GM18858 (cell line): ENCODE data around the gene ARFGEF3.

Experiments
- ATAC-seq: cut with Tn5 transposase; IDR thresholded peaks from one replicate; pipeline ENCODE4 v1.9.1; 2021; ENCODE audit not compliant: unreplicated experiment

Gene ARFGEF3

DNA sequence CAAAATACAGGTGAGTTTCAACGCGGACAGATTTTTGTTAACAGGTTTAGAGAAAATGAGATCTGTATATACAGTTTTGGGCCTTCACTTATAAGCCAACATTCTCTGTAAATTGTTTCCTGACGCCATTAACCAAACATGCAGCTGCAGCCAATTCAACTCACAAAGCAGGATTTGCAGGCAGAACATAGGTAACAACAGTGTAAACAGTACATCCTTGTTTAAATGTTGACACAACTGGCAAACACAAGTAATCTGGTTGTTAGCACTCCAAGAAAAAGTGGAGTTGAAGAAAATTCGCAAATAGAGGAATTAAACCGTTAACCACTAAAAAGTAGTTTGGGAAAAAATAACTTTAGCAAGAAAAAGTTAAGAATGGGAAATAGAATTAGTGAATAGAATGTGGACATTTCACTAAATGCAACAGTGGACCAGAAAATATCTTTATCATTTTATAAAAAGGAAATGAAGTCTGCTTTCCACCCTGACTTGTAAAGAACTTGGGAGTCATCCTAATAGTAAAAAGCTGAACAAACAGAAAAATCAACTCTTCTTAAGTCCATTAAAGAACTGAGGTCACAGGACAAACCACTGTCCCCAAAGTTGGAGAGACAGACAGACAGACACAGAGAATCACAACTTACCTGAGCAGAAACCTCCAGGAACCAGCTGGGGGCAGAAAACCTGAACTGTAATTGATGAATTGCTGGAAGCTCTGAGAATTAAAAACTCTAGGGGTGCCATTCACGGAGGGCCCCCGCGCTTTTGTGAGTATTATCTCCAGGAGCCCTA lies 226.0 kb downstream of the ARFGEF3 start:
- no peak for ATAC-seq

DNA sequence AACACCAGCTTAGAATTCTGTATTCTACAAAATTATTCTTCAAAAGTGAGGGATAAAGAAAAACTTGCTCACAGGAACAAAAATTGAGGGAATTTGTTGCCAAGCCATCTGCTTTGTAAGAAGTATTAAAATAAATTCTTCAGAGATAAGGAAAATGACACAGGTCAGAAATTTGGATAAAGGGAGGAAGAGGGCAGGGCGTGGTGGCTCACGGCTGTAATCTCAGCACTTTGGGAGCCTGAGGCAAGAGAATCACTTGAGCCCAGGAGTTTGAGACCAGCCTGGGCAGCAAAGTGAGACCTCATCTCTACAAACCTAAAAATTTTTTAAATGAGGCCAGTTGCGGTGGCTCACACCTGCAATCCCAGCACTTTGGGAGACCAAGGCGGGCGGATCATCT lies 227.8 kb downstream of the ARFGEF3 start:
- no peak for ATAC-seq
